Measurements from ENCODE around the gene AP1S2.

The AP1S2 gene

GRCh38 chrX:15855568-15856221, 1.1 kb upstream of the AP1S2 start:
- Histone ChIP-seq H2AFZ (ENCODE audit: low read depth, low read length) (peak overlapping the region; percentile 79), H3K4me2 (ENCODE audit: insufficient read depth, low read length) (peak overlapping the region; percentile 91), H3K4me3 (ENCODE audit: low read depth in 1 of 2, low read length in 2 of 2) (peak overlapping the region; percentile 35 to 81; a peak in 3 of 4 replicates), H4K20me1 (ENCODE audit: insufficient read depth, low read length) (no peaks in the 10 kb centered on the region), H3K79me2 (ENCODE audit: insufficient read depth, low read length) (peaks cover 8% of the 10 kb centered on the region; the same call in 1 of the 2 replicates), H3K9ac (ENCODE audit: low read depth, low read length) (peak overlapping the region; percentile 86), H3K9me3 (ENCODE audit: insufficient read depth, low read length, severe bottlenecking) (no peaks in the 10 kb centered on the region), H3K36me3 (ENCODE audit: insufficient read depth, low read length) (no peaks in the 10 kb centered on the region), H3K27me3 (ENCODE audit: insufficient read depth, low read length, poor library complexity) (no peaks in the 10 kb centered on the region), H3K27ac (ENCODE audit: low read length) (peak overlapping the region; percentile 92), H3K4me1 (ENCODE audit: insufficient read depth, low read length) (peaks cover 22% of the 10 kb centered on the region)
- DNase-seq = no peak
- TF ChIP-seq EZH2 (IDR thresholded peaks at IDR 0.05; ENCODE audit: borderline replicate concordance, low read depth, low read length, severe bottlenecking) = no peak
- TF ChIP-seq CTCF (IDR thresholded peaks at IDR 0.05; ENCODE audit: borderline replicate concordance, extremely low read depth, low read length, poor library complexity, severe bottlenecking) = no peak
- ATAC-seq (ENCODE audit: insufficient read depth, low read depth) = no peak

DNA sequence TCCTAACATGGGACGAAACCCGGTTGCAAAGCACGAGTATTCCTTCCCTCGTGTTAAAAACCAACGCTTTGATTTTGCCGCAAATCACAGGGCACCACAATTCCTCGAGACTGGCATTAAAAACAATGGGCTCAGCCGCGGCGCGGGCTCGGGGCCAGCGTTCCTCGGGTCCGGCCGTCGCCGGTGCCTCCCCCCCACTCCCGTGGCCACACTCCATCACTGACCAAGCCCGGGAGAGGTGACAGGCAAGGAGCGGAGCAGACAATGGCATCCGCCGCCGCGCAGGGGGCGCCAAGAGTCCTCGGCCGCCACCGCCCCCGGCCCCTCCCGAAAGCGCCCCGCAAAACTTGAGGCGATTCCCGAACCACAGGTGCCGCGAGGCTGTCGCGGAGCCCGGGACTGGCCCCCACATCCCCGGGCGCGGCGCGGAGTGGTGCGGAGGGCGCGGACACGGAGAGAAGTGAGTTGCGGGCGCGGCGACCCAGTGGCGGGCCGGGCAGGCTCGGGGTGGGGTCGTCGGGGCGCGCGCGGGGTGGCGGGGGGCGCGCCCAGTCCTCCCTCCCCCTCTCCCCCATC, 445 bp downstream of the AP1S2 start:
- H3K9ac ChIP-seq (ENCODE audit: low read depth, low read length) = peak overlapping the region; percentile 63
- TF ChIP-seq CTCF (IDR thresholded peaks at IDR 0.05; ENCODE audit: borderline replicate concordance, extremely low read depth, low read length, poor library complexity, severe bottlenecking) = peak; percentile 44
- no peak for TF ChIP-seq EZH2 (IDR thresholded peaks at IDR 0.05; ENCODE audit: borderline replicate concordance, low read depth, low read length, severe bottlenecking)
- H3K4me3 ChIP-seq (ENCODE audit: low read depth in 1 of 2, low read length in 2 of 2) = peak overlapping the region; percentile 34 to 75; a peak in 3 of 4 replicates
- H3K4me2 ChIP-seq (ENCODE audit: insufficient read depth, low read length) = peak overlapping the region; percentile 85
- peak; percentile 20; the same call in 2 of the 3 replicates for ATAC-seq (ENCODE audit: insufficient read depth, low read depth)
- H2AFZ ChIP-seq (ENCODE audit: low read depth, low read length) = peak overlapping the region; percentile 81
- H3K27ac ChIP-seq (ENCODE audit: low read length) = peak overlapping the region; percentile 53
- H3K4me1 ChIP-seq (ENCODE audit: insufficient read depth, low read length) = peaks cover 22% of the 10 kb centered on the region
- no peaks in the 10 kb centered on the region for H3K9me3 ChIP-seq (ENCODE audit: insufficient read depth, low read length, severe bottlenecking)
- no peaks in the 10 kb centered on the region for H3K27me3 ChIP-seq (ENCODE audit: insufficient read depth, low read length, poor library complexity)
- DNase-seq = peak; percentile 33
- no peaks in the 10 kb centered on the region for H4K20me1 ChIP-seq (ENCODE audit: insufficient read depth, low read length)
- H3K36me3 ChIP-seq (ENCODE audit: insufficient read depth, low read length) = no peaks in the 10 kb centered on the region
- H3K79me2 ChIP-seq (ENCODE audit: insufficient read depth, low read length) = peaks cover 8% of the 10 kb centered on the region; the same call in 1 of the 2 replicates

DNA sequence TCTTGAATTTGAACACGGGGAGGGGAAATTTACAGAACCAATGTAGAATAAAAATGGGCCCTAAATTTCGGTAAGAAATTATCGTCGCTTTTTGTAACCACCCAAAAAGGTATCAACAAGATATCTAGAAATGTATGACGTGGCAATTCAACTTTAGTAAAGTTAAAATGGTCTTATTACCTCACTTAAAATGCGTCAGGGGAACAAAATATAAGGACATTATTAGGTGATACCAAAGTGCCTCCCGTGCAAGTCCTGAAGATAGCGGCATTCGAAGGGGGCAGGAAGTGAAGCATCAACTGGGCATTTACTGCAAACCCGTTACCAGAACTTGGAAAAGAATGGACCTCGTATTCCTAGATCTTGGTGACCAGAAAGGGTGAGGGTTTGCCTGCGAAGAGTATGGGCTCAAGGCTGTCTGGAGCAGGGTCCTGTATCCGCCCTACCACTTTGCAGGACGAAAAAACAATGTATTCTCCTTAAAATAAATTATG, 980 bp downstream of the AP1S2 start:
- peaks cover 8% of the 10 kb centered on the region; the same call in 1 of the 2 replicates for H3K79me2 ChIP-seq (ENCODE audit: insufficient read depth, low read length)
- no peaks in the 10 kb centered on the region for H3K36me3 ChIP-seq (ENCODE audit: insufficient read depth, low read length)
- peaks cover 22% of the 10 kb centered on the region for H3K4me1 ChIP-seq (ENCODE audit: insufficient read depth, low read length)
- peak overlapping the region; percentile 63 for H3K9ac ChIP-seq (ENCODE audit: low read depth, low read length)
- no peaks in the 10 kb centered on the region for H4K20me1 ChIP-seq (ENCODE audit: insufficient read depth, low read length)
- ATAC-seq (ENCODE audit: insufficient read depth, low read depth) (no peak), DNase-seq (peak; percentile 4)
- H3K27me3 ChIP-seq (ENCODE audit: insufficient read depth, low read length, poor library complexity) = no peaks in the 10 kb centered on the region
- peak overlapping the region; percentile 81 for H2AFZ ChIP-seq (ENCODE audit: low read depth, low read length)
- H3K4me2 ChIP-seq (ENCODE audit: insufficient read depth, low read length) = peak overlapping the region; percentile 85
- no peak for TF ChIP-seq EZH2 (IDR thresholded peaks at IDR 0.05; ENCODE audit: borderline replicate concordance, low read depth, low read length, severe bottlenecking)
- no peak for TF ChIP-seq CTCF (IDR thresholded peaks at IDR 0.05; ENCODE audit: borderline replicate concordance, extremely low read depth, low read length, poor library complexity, severe bottlenecking)
- H3K27ac ChIP-seq (ENCODE audit: low read length) = peak overlapping the region; percentile 53
- peak overlapping the region; percentile 34 to 75; a peak in 3 of 4 replicates for H3K4me3 ChIP-seq (ENCODE audit: low read depth in 1 of 2, low read length in 2 of 2)
- no peaks in the 10 kb centered on the region for H3K9me3 ChIP-seq (ENCODE audit: insufficient read depth, low read length, severe bottlenecking)

All from DND-41 (cell line).